Activated CD8-positive, alpha-beta memory T cell treated with anti-CD3 and anti-CD28 coated beads for 48 hours (primary cell): ENCODE data around the gene SPAG16.
"Not testable (repeated sequence)": the region's sequence is repeated elsewhere in the genome, so short reads cannot be mapped to it uniquely, and the experiment has no call there.

ENCODE experiments used
- DNase-seq, 3 experiments: peaks; one replicate each; pipeline ENCODE4 v3.0.0-alpha.2; 2020; ENCODE audit warnings: low read depth in 2 of 3, low spot score in 2 of 3

The SPAG16 gene

DNA sequence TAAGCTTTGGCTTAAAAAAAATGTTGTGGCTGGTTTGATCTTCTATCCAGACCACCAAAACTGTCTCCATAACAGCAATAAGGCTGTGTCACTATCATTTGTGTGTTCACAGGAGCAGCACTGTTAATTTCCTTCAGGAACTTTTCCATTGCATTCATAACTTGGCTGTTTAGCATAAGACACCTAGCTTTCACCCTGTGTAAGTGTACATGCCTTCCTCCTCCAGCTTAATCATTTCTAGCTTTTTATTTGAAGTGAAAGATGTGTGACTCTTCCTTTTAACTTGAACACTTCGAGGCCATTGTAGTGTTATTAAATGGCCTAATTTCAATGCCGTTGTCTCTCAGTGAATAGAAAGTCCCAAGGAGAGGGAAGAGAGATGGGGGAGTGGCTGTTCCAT is 773.7 kb downstream of the SPAG16 start:
- DNase-seq = no peak

DNA sequence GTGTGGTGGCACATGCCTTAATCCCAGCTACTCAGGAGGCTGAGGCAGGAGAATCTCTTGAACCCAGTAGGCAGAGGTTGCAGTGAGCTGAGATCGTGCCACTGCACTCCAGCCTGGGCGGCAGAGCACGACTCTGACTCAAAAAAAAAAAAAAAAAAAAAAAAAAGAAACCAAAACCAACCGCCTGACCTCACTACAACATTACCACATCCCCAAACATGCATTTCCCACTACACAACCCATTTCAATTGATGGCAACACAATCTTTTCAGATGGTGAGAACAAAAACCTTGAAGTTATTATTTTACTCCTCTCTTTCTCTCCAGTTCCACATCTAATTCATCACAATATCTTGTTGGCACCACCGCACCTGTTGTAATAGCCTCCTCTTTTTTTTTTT is 778.0 kb downstream of the SPAG16 start:
- not testable (repeated sequence) for DNase-seq

- no peak for DNase-seq
Observed at GRCh38 chr2:214064471-214064870, 780.2 kb downstream of the SPAG16 start.

DNA sequence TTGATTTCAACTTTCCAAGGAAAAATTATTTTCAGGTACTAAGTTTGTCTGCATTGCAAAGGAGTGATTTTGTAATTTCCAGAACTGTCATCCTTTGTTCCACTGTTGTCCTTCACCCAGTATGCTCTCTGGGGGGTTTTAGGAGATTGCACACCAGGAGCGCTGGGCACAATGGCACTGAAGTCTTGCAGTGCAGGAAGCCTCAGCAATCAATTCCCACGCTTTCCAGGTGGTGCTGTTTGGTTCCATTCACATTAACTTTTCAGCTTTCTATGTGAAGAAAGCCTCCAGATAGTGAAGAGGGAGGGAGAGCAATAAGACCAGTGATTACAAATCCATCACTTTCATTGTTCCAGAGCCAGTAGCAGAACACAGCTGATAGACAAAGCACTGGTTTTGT is 782.6 kb downstream of the SPAG16 start:
- DNase-seq = no peak

GRCh38 chr2:214069254-214069653 is 785.0 kb downstream of the SPAG16 start:
- DNase-seq = no peak

DNA sequence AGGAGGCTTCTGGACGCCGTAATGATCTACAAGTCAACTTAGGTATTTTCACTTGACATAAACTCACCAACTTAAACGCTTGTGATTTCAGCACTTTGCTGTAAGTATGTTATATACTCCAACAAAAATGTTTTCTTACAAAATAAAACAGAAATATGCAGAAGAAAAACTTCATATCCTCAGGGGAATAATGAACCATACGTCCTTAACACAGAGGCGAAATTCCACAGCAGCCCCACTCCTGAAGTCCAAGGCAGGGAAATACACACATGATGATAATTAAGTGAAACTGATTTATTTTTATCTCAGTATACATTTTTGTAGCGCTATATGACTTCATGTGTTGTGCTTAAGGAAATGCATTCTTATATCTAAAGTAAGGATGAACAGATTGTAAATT is 791.2 kb downstream of the SPAG16 start:
- no peak for DNase-seq

DNA sequence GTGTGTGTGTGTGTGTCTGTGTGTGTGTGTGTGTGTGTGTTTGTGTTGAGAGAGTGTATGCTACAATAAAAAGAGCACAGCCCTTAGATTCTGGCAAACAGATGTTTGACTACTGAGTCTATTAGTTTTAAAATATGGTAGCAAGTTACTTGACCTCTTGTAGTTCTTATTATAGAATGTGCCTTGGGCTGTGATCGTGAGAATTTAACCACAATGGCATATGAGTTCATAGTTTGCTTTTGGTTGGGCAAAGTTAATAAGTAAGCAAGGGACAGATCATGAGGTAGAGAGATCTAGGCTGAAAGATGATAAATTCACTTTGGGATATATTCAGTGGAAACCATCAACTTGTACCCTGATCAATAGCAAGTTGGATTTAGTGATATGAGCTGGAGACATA is 792.3 kb downstream of the SPAG16 start:
- no peak for DNase-seq

GRCh38 chr2:214077727-214078126 is 793.5 kb downstream of the SPAG16 start:
- DNase-seq = no peak

DNA sequence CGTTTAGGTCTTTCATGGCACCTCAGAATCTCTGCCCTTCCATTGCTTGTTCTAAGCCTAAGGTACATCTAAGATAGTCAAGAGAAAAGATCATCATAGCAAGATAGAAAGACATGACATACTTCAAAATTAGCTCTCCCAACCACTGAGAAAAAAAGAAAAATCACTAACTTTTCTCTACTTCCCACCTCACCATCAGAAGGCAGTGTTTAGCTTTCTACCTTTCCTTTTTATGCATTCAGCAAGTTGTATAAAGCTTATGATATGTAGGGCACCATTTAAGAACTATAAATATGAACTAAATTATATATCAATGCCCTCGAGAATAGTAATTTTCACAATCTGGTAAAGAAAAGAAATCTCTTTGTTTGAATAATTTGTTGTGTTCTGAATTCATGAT is 794.8 kb downstream of the SPAG16 start:
- no peak for DNase-seq

DNA sequence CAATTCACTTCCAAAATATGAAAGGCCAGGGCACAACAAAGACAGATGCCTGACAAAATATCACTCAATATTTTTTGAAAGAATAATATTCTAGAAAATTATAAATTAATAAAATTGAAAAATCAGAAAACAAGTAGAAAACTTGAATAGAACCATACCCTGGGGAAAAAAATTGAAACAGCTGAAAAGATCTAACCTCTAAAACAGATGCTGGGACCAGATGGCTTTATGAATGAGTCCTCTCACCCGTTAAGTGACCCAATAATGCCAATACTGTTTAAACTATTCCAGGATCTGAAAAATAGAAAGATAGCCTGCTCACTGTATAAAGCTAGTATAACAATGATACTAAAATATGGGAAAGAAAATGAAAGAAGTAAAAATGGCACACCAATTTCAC is 804.3 kb downstream of the SPAG16 start:
- DNase-seq = no peak

DNA sequence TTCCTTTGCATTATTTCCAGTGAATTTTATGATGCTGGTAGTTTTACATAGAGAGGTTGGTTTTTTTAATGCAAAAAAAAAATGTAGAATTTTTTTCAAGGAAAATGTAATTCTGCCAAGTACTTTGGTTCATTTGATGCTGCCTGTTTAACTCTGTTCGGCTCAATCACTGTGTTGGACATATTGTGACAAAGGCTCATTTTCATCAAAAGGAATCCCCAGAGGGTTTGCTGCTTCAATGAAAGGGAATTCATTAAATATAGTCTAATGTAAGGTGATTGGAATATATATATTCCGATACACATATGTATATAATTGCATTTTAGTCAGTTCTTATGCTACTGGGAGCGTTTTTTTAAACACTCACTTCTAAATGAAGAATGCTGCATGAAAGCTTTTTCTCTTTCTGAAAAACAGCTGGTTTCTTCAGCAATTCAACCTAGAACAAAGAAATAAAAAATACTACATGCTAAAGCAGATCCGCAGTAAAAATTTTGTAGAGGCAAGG is 812.0 kb downstream of the SPAG16 start:
- no peak for DNase-seq

- no peak for DNase-seq
Observed at GRCh38 chr2:214098811-214099210, 814.5 kb downstream of the SPAG16 start.

DNA sequence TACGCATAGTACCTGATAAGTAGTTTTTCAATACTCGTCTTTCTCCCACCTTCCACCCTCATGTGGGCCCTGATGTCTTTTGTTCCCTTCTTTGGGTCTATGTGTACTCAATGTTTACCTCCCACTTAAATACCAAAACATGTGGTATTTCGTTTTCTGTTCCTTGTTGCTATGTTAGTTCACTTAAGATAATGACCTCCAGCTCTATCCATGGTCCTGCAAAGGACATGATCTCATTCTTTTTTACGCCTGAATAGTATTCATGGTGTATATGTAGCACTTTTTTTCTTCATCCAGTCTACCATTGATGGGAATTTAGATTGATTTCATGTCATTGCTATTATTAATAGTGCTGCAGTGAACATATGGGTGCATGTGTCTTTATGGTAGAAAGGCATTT is 816.2 kb downstream of the SPAG16 start:
- no peak for DNase-seq

GRCh38 chr2:214103276-214104001 is 819.2 kb downstream of the SPAG16 start:
- DNase-seq = no peak

DNA sequence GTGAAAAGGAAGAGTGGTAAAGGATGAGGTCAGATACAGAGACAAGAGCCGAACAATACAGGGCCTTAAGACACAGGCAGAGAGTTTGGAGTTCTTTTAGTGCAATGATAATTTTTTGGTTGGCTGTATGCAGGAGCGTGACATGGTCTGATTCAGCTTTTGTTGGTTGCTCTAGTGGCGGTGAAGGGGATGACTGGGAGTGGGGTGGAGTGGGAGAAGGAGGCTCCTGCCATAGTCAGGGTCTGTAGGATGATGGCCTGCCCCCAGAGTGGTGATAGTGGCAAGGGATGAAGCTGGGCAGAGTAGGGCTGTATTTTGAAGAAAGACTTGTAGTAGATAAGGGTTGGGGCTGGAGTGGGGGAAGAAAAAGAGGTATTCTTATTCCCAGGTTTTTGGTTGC is 820.0 kb downstream of the SPAG16 start:
- no peak for DNase-seq

DNA sequence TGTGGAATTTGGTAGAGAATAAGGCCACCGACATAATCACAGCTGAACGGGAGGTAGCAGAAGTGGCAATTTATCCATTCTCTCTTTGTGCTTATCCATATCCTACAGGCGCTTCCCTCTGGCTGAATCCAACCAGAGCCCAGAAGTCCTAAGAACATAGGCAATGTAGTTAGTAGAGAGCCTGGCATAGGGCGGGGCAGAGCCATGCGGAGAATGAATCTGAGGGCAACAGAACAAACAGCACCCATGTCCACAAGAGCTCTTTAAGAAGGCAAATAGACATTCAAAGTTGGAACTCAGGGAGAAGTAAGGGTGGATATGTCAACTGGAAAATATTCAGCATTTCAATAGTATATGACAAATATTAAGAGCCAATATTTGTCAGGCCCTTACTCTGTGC is 820.7 kb downstream of the SPAG16 start:
- DNase-seq = no peak

DNA sequence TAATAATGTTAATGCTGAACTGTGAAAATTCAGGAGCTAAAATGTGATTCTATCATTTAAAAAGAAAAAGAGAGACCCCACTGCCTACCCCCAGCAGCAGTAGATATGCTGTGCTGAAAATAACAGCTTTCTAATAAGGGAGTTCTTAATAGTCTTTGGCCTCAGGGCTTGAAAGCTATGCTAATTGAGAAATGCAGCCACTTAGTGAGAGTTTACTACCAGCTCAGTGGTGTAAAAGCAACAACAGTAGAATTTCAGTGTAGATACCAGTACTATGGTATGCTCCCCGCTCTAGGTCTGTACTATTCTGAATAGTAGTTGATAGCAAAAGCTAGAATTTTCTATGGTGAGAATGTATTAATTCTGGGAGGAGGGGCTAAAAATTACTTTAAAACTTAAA is 823.5 kb downstream of the SPAG16 start:
- DNase-seq = no peak

- DNase-seq = no peak
Observed at GRCh38 chr2:214108598-214108997, 824.3 kb downstream of the SPAG16 start.

GRCh38 chr2:214117054-214117453 is 832.8 kb downstream of the SPAG16 start:
- no peak for DNase-seq

GRCh38 chr2:214126135-214126534 is 841.9 kb downstream of the SPAG16 start:
- no peak for DNase-seq

DNA sequence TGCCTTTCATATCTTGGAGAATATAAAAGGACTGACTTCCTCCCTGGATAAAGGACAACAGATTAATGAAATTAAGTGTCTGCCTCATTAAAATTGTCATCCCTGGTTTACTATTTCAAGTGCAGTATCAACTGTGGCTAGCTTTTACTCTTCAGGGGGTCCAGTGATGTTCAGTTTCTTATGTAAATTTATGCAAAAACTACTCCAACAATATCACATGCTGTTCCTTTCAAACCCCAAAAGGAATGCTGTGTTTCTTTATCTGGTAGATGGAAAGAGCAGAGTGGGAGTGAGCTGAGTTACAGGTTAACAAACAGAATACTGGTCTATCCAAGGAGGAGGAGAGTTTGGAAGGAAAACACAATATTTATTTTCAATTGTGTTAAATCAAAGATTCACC is 842.9 kb downstream of the SPAG16 start:
- DNase-seq = no peak

DNA sequence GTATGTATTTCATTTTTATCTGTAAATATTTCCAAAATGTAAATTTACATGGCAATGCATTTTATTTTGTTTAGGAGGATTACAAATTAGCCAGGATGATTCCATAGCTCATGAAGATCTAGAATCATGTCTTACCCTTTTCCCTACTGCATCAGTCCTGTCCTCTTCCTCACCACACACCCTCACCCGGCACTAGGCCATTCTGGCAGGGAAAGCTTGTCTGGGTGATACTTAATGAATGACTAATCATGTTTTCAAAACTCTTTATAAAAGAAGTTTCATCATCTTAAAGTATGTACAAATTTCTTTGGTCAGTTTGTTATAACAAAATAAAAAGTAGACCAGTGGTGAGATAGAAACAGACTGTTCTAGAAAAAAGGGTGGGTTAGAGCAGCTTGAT is 843.3 kb downstream of the SPAG16 start:
- no peak for DNase-seq

- DNase-seq = no peak
Observed at GRCh38 chr2:214128040-214128439, 843.8 kb downstream of the SPAG16 start.
